Measurements from ENCODE around the gene NEXMIF. TPM values are rescaled to one million over a fixed set of nuclear protein-coding genes. Genes with fewer than 3 reads are reported as not detected.

The NEXMIF gene
- polyA plus RNA-seq, 2 of the 4 experiments (the other 2 are of a cell fraction): 0.01 to 0.04 TPM

GRCh38 chrX:74940414-74940813 lies 15.2 kb upstream of the NEXMIF start:
- ChIA-PET POLR2A (no interaction called here), CTCF (no interaction called here)
- ATAC-seq (no peak), FAIRE-seq (no peak), DNase-seq (ENCODE audit: low read depth in 1 of 2, low spot score in 1 of 2) (no peak)
- no peak overlapping the region for H3K4me2 ChIP-seq
- no peak overlapping the region for H3K4me3 ChIP-seq
- no peak for TF ChIP-seq ESRRA (IDR thresholded peaks at IDR 0.05; ENCODE audit: borderline replicate concordance, low read length)
- no peaks in the 10 kb centered on the region for H3K9me3 ChIP-seq
- WGBS (ENCODE audit: missing lambda C conversion rate): 0% methylated on average over 1 of the region's 1 CpG
- no peaks in the 10 kb centered on the region for H3K4me1 ChIP-seq
- no peak overlapping the region for H3K27ac ChIP-seq

- H3K4me2 ChIP-seq: no peak overlapping the region
- no peak overlapping the region for H3K4me3 ChIP-seq
- ChIA-PET POLR2A (no interaction called here), CTCF (no interaction called here)
- 0% methylated on average over 1 of the region's 2 CpGs for WGBS (ENCODE audit: missing lambda C conversion rate)
- no peaks in the 10 kb centered on the region for H3K9me3 ChIP-seq
- no peak for TF ChIP-seq ESRRA (IDR thresholded peaks at IDR 0.05; ENCODE audit: borderline replicate concordance, low read length)
- peak; percentile 73; the same call in 1 of the 2 replicates for TF ChIP-seq REST (IDR thresholded peaks at IDR 0.05)
- no peak overlapping the region for H3K27ac ChIP-seq
- ATAC-seq (no peak), DNase-seq (ENCODE audit: low read depth in 1 of 2, low spot score in 1 of 2) (no peak), FAIRE-seq (no peak)
- H3K4me1 ChIP-seq: no peaks in the 10 kb centered on the region
Measured at GRCh38 chrX:74931214-74931613, 6.0 kb upstream of the NEXMIF start.

GRCh38 chrX:74924449-74925224 lies 615 bp downstream of the NEXMIF start:
- H3K4me1 ChIP-seq: no peaks in the 10 kb centered on the region
- TF ChIP-seq CTCF (IDR thresholded peaks at IDR 0.05) (no peak), MAX (IDR thresholded peaks at IDR 0.05) (peak; percentile 81), E2F6 (IDR thresholded peaks at IDR 0.05; ENCODE audit: borderline replicate concordance, low read depth) (peak; percentile 94), PBX3 (IDR thresholded peaks at IDR 0.05) (no peak), TFCP2L1 (CRISPR knock-in tag; IDR thresholded peaks at IDR 0.05) (no peak)
- peaks cover 7% of the 10 kb centered on the region; the same call in 1 of the 3 replicates for H3K9me3 ChIP-seq
- peak overlapping the region; percentile 49 for H3K4me3 ChIP-seq
- WGBS (ENCODE audit: missing lambda C conversion rate): 15% methylated on average over 19 of the region's 81 CpGs
- H3K4me2 ChIP-seq: peak overlapping the region; percentile 94
- peak; percentile 79 to 87 for ATAC-seq
- peak; percentile 12 to 19 for DNase-seq (ENCODE audit: low read depth in 1 of 2, low spot score in 1 of 2)
- ChIA-PET CTCF (interaction anchor here (0.9 kb wide), 1 partner anchor 20 kb away, joined by 3 read pairs; no protein-coding TSS in a partner anchor), POLR2A (no interaction called here)
- peak overlapping the region in 1 of 2 experiments; percentile 21; a peak in 1 of 6 replicates for H3K27ac ChIP-seq
- peak; percentile 46 for FAIRE-seq

- FAIRE-seq (no peak), DNase-seq (ENCODE audit: low read depth in 1 of 2, low spot score in 1 of 2) (no peak), ATAC-seq (no peak)
- POLR2A ChIA-PET: no interaction called here
- no peaks in the 10 kb centered on the region for H3K4me1 ChIP-seq
- CTCF ChIA-PET: no interaction called here
- peak overlapping the region; percentile 94 for H3K4me2 ChIP-seq
- H3K4me3 ChIP-seq: peak overlapping the region; percentile 49
- TF ChIP-seq JUNB (IDR thresholded peaks at IDR 0.05): no peak
- no peak overlapping the region for H3K27ac ChIP-seq
- WGBS (ENCODE audit: missing lambda C conversion rate): 39% methylated on average over 35 of the region's 51 CpGs
- H3K9me3 ChIP-seq: peaks cover 7% of the 10 kb centered on the region; the same call in 1 of the 3 replicates
Measured at GRCh38 chrX:74923942-74924448, 1.3 kb downstream of the NEXMIF start.
